ENCODE measurements around the gene CALCOCO1. TPM values are rescaled to one million over a fixed set of nuclear protein-coding genes. Genes with fewer than 3 reads are reported as not detected.

Gene CALCOCO1
- total and polyA plus RNA-seq, 2 of the 13 experiments (the other 11 are each of a cell fraction or from before 2014, with no cell fraction given): 7.7 to 47.7 TPM

GRCh38 chr12:53757101-53757770, 30.0 kb upstream of the CALCOCO1 start (continued):
- peak; percentile 35 for TF ChIP-seq ZNF407 (CRISPR knock-in tag; IDR thresholded peaks at IDR 0.05; ENCODE audit: not compliant biosample characterization)
- 0 out of 2 replicates have a peak, but pooled peaks have one; percentile 31 for TF ChIP-seq ELF3 (CRISPR knock-in tag; IDR thresholded peaks at IDR 0.05)
- TF ChIP-seq ZNF547 (CRISPR knock-in tag; IDR thresholded peaks at IDR 0.05): 0 out of 2 replicates have a peak, but pooled peaks have one; percentile 40
- no peak for TF ChIP-seq ZNF234 (CRISPR knock-in tag; conservative IDR thresholded peaks at IDR 0.05)
- no peak for TF ChIP-seq STAT6 (CRISPR knock-in tag; IDR thresholded peaks at IDR 0.05; ENCODE audit: borderline replicate concordance)
- peak; percentile 41; the same call in 1 of the 2 replicates for TF ChIP-seq TBX2 (CRISPR knock-in tag; IDR thresholded peaks at IDR 0.05; ENCODE audit: borderline replicate concordance)
- TF ChIP-seq ZMYM4 (CRISPR knock-in tag; IDR thresholded peaks at IDR 0.05): 0 out of 2 replicates have a peak, but pooled peaks have one; percentile 12
- no peak for TF ChIP-seq CBX1 (IDR thresholded peaks at IDR 0.05; ENCODE audit: low read depth)
- peak; percentile 52 for TF ChIP-seq STAG1 (CRISPR knock-in tag; IDR thresholded peaks at IDR 0.05)
- TF ChIP-seq ZNF230 (CRISPR knock-in tag; IDR thresholded peaks at IDR 0.05): 0 out of 2 replicates have a peak, but pooled peaks have one; percentile 53
- no peak for TF ChIP-seq BRD4 (CRISPR knock-in tag; IDR thresholded peaks at IDR 0.05)
- no peak for TF ChIP-seq ZSCAN21 (CRISPR knock-in tag; IDR thresholded peaks at IDR 0.05; ENCODE audit: borderline replicate concordance)
- no peak for TF ChIP-seq ZSCAN31 (CRISPR knock-in tag; IDR thresholded peaks at IDR 0.05; ENCODE audit: low read depth)
- TF ChIP-seq CHCHD3 (CRISPR knock-in tag; IDR thresholded peaks at IDR 0.05): no peak
- no peak for TF ChIP-seq KAT7 (CRISPR knock-in tag; IDR thresholded peaks at IDR 0.05; ENCODE audit: borderline replicate concordance)
- no peak for TF ChIP-seq KLF11 (CRISPR knock-in tag; IDR thresholded peaks at IDR 0.05)
- TF ChIP-seq XRCC5 (optimal IDR thresholded peaks at IDR 0.05; ENCODE audit: low read length): peak; percentile 69
- no peak for TF ChIP-seq TSC22D2 (CRISPR knock-in tag; IDR thresholded peaks at IDR 0.05; ENCODE audit: borderline replicate concordance)

Data from HepG2 (cell line).